ENCODE data around the gene CAMKK2.

The CAMKK2 gene

GRCh38 chr12:121189131-121189530, 107.4 kb downstream of the CAMKK2 start:
- Histone ChIP-seq H3K9me3 (no peaks in the 10 kb centered on the region), H3K4me3 (no peak overlapping the region), H3K4me1 (no peaks in the 10 kb centered on the region), H3K27me3 (ENCODE audit: low read depth) (no peaks in the 10 kb centered on the region), H3K36me3 (replicated peaks) (no peaks in the 10 kb centered on the region)
- in situ Hi-C loops (cut with MboI; ENCODE audit: low sequenced_read_pairs), result no loop called here
- no peak for DNase-seq (ENCODE audit: low spot score in 2 of 2)

DNA sequence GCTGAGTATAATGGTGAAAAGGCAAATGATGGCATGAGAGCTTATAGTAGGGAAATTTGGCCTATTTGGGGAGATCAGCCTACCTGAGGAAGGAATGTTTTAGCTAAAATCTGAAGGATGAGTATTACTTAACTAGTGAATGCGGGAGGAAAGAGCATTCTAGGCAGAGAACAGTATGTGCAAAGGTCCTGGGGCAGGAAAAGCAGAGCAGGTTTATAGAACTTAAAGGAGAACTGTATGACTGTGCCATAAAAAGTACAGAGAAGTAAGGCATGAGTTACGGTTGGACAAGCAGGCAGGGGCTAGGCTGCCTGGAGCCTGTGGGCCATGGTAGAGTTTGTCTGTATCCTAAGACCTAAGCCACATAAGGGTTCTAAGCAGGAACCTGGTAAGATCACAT, 108.3 kb downstream of the CAMKK2 start:
- H3K27me3 ChIP-seq (ENCODE audit: low read depth), result no peaks in the 10 kb centered on the region
- no peak for DNase-seq (ENCODE audit: low spot score in 2 of 2)
- H3K9me3 ChIP-seq, result no peaks in the 10 kb centered on the region
- in situ Hi-C loops (cut with MboI; ENCODE audit: low sequenced_read_pairs), result no loop called here
- H3K36me3 ChIP-seq (replicated peaks), result no peaks in the 10 kb centered on the region
- H3K4me3 ChIP-seq, result no peak overlapping the region
- no peaks in the 10 kb centered on the region for H3K4me1 ChIP-seq
